K562 (cell line): ENCODE data around the gene HIKESHI. TPM values are rescaled to one million over a fixed set of nuclear protein-coding genes. Genes with fewer than 3 reads are reported as not detected.

Source experiments
- BRCA1 ChIP-seq, 2 experiments: fragments of 450-650 bp in 1 of 2; sonication (generic) in 1 of 2; formaldehyde crosslinking in 1 of 2; IDR thresholded peaks; 2 replicates each; pipeline versions ENCODE4 v1.5.0 to v1.6.1; 2017 to 2020; ENCODE audit warnings: mild to moderate bottlenecking in 1 of 2, missing genetic modification reagents in 1 of 2
- CCNT2 ChIP-seq: IDR thresholded peaks from 2 replicates; pipeline ENCODE4 v1.6.1; 2011; ENCODE audit warnings: borderline replicate concordance, low read depth, mild to moderate bottlenecking, moderate library complexity, mixed read lengths, low read length; ENCODE audit not compliant: insufficient read length; ENCODE audit errors: extremely low read depth
- CHD7 ChIP-seq: fragments of 200-600 bp; sonication (generic); IDR thresholded peaks from one replicate; pipeline ENCODE4 v1.6.1; 2012; ENCODE audit warnings: mild to moderate bottlenecking, low read depth, low read length, inconsistent platforms
- LARP7 ChIP-seq: fragments of 450-650 bp; IDR thresholded peaks from 2 replicates; pipeline ENCODE4 v1.6.1; 2016
- TEAD1 ChIP-seq, 2 experiments: fragments of 450-650 bp in 1 of 2; sonication (generic) in 1 of 2; formaldehyde crosslinking; IDR thresholded peaks; 2 replicates each; pipeline versions ENCODE4 v1.4.0 to v1.8.0; 2020 to 2022; ENCODE audit warnings: mild to moderate bottlenecking in 2 of 2, missing genetic modification reagents in 1 of 2
- THRB ChIP-seq: fragments of 450-650 bp; formaldehyde crosslinking; conservative IDR thresholded peaks from 2 replicates; pipeline ENCODE4 v1.4.0; 2022; ENCODE audit warnings: mild to moderate bottlenecking, missing genetic modification characterization
- ZFP36 ChIP-seq: fragments of 150-350 bp; IDR thresholded peaks from 2 replicates; pipeline ENCODE4 v1.6.1; 2018; ENCODE audit warnings: low read length, low read depth; ENCODE audit not compliant: partially characterized antibody
- ZSCAN29 ChIP-seq: fragments of 450-650 bp; IDR thresholded peaks from 2 replicates; pipeline ENCODE4 v1.6.1; 2017
- polyA plus RNA-seq, 8 experiments: library from polyadenylated mRNA; depleted of rRNA in 4 of 8; stranded (reverse) in 5 of 8; unstranded in 3 of 8; fragments of >200 nt; fragmentation: Nextera tagmentation in 2 of 8; fragmentation: Illumina TruSeq in 1 of 8; extraction: Ambion mirVana in 2 of 8; extraction: Trizol in 1 of 8; gene quantifications; 2 replicates each; pipeline versions ENCODE4 v1.2.1 to v1.2.3, GENCODE V29; 2011 to 2014; ENCODE audit warnings: inconsistent platforms in 1 of 8, missing spikeins in 1 of 8
- total RNA-seq, 7 experiments: library from RNA; depleted of rRNA in 6 of 7; stranded (reverse); fragments of >200 nt in 6 of 7; fragmentation: Illumina TruSeq in 2 of 7; extraction: Trizol in 2 of 7; gene quantifications; 2 replicates each; pipeline versions ENCODE4 v1.2.1 to v1.2.3, GENCODE V29; 2011 to 2021; ENCODE audit warnings: low replicate concordance in 1 of 7
- TF ChIP-seq, protein P1 (sequence below): sonication (generic); formaldehyde crosslinking; IDR thresholded peaks from 2 replicates; pipeline ENCODE4 v1.8.1; 2022; ENCODE audit warnings: missing genetic modification reagents

The HIKESHI gene
- total and polyA plus RNA-seq, 9 of the 15 experiments (the other 6 are each of a cell fraction or from before 2014, with no cell fraction given) = 33.2 to 196 (median 62.7) TPM

- TF ChIP-seq CHD7 = no peak
- no peak for TF ChIP-seq ZSCAN29
- TF ChIP-seq TEAD1 (CRISPR knock-in tag; IDR thresholded peaks at IDR 0.05) = no peak
- no peak for TF ChIP-seq LARP7
- no peak for TF ChIP-seq CCNT2
- no peak for TF ChIP-seq BRCA1 (IDR thresholded peaks at IDR 0.05)
- TF ChIP-seq BRCA1 (CRISPR knock-in tag; IDR thresholded peaks at IDR 0.05) = no peak
- TF ChIP-seq, protein P1, sequence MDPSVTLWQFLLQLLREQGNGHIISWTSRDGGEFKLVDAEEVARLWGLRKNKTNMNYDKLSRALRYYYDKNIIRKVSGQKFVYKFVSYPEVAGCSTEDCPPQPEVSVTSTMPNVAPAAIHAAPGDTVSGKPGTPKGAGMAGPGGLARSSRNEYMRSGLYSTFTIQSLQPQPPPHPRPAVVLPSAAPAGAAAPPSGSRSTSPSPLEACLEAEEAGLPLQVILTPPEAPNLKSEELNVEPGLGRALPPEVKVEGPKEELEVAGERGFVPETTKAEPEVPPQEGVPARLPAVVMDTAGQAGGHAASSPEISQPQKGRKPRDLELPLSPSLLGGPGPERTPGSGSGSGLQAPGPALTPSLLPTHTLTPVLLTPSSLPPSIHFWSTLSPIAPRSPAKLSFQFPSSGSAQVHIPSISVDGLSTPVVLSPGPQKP = no peak
- TF ChIP-seq ZFP36 = no peak
- no peak for TF ChIP-seq THRB
Observed at GRCh38 chr11:86335131-86335767, 33.2 kb downstream of the HIKESHI start (continued).
